ENCODE data around the gene OCSTAMP.

- no peak for TF ChIP-seq CTCF (IDR thresholded peaks at IDR 0.05; ENCODE audit: low read length)
- no peak for TF ChIP-seq EZH2 (IDR thresholded peaks at IDR 0.05; ENCODE audit: borderline replicate concordance, low read length)
These were observed 18.2 kb upstream of the OCSTAMP start for GRCh38 chr20:46568570-46569129.
